Activated CD4-positive, alpha-beta T cell treated with anti-CD3 and anti-CD28 coated beads for 36 hours (primary cell): ENCODE data around the gene KIR2DL3. TPM values are rescaled to one million over a fixed set of nuclear protein-coding genes. Genes with fewer than 3 reads are reported as not detected.
"Not testable (repeated sequence)": the region's sequence is repeated elsewhere in the genome, so short reads cannot be mapped to it uniquely, and the experiment has no call there.

Experiments used
- ATAC-seq: fragments of 200-7000 bp; cut with Tn5 transposase; one replicate; pipeline ENCODE4 v1.10.0; 2021; ENCODE audit warnings: mild to moderate bottlenecking, moderate library complexity
- CTCF ChIA-PET: fragments of 350-600 bp; sonication (Branson Sonifier 250); formaldehyde crosslinking; loops from one replicate; lab custom pipeline; 2021; ENCODE audit warnings: antibody characterized with exemption; lab: Charles Lee
- POLR2A ChIA-PET: fragments of 350-600 bp; sonication (Branson Sonifier 250); formaldehyde crosslinking; loops from one replicate; lab custom pipeline; 2021; ENCODE audit warnings: antibody characterized with exemption, inconsistent platforms; lab: Charles Lee
- DNase-seq: peaks from one replicate; pipeline ENCODE4 v3.0.0-alpha.2; 2020
- H3K27ac Mint-ChIP-seq: one replicate; pipeline ENCODE4 v1.8.0; 2021; ENCODE audit warnings: mixed read lengths
- H3K27me3 Mint-ChIP-seq: one replicate; pipeline ENCODE4 v1.8.0; 2021; ENCODE audit warnings: mixed read lengths
- H3K36me3 Mint-ChIP-seq: one replicate; pipeline ENCODE4 v1.8.0; 2021; ENCODE audit warnings: low read depth, mixed read lengths
- H3K4me1 Mint-ChIP-seq: one replicate; pipeline ENCODE4 v1.8.0; 2021; ENCODE audit warnings: mixed read lengths
- H3K4me3 Mint-ChIP-seq: one replicate; pipeline ENCODE4 v1.8.0; 2021; ENCODE audit warnings: mild to moderate bottlenecking, moderate library complexity, mixed read lengths
- H3K9me3 Mint-ChIP-seq: one replicate; pipeline ENCODE4 v1.8.0; 2021; ENCODE audit warnings: low read depth, mixed read lengths
- intact Hi-C, 2 experiments: fragments of 100-400 bp; cut with DNase I in 1 of 2; cut with micrococcal nuclease in 1 of 2; formaldehyde crosslinking; loops; one replicate each; pipeline versions ENCODE4 v1.14.2 to v1.15.1; 2022 to 2024; cut with DNase I, micrococcal nuclease
- total RNA-seq, 2 experiments: library from RNA; stranded (reverse); gene quantifications; one replicate each; pipeline ENCODE4 v1.2.3, GENCODE V29; 2021

Gene KIR2DL3
- total RNA-seq, 2 experiments from 2014 or later, result not detected

- POLR2A ChIA-PET, H3K27ac Mint-ChIP-seq, H3K27me3 Mint-ChIP-seq, intact Hi-C loops, H3K36me3 Mint-ChIP-seq, ATAC-seq, DNase-seq, H3K4me1 Mint-ChIP-seq, H3K4me3 Mint-ChIP-seq, CTCF ChIA-PET, H3K9me3 Mint-ChIP-seq: not testable (repeated sequence)
Measured at GRCh38 chr19:54744080-54744479, 5.8 kb downstream of the KIR2DL3 start.

- intact Hi-C loops, result not testable (repeated sequence)
Measured at GRCh38 chr19:54747614-54748322, 9.5 kb downstream of the KIR2DL3 start.

DNA sequence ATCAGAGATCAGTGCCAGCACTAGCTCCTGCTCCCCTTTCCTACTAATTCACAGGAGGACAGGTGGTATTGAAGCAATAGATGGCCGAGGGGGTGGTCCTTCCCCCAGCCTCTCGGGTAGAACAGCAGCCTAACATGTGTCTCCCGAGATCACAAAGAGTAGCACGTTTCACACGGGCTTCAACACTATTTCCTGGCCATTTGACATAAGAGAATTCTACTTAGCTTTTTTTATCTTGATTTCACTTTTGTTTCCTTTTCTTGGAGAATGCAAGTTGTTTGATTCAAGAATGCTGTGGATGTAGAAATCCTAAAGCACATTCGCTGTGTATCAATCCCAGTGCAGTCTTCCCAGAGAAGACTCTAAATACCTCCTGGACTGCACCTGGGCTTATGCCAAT lies 12.0 kb downstream of the KIR2DL3 start:
- ATAC-seq, H3K4me3 Mint-ChIP-seq, H3K4me1 Mint-ChIP-seq, H3K9me3 Mint-ChIP-seq, H3K36me3 Mint-ChIP-seq, intact Hi-C loops, H3K27me3 Mint-ChIP-seq, DNase-seq, CTCF ChIA-PET, H3K27ac Mint-ChIP-seq, POLR2A ChIA-PET: not testable (repeated sequence)

More at GRCh38 chr19:54747614-54748322, 9.5 kb downstream of the KIR2DL3 start:
- DNase-seq, CTCF ChIA-PET, ATAC-seq, H3K4me1 Mint-ChIP-seq, POLR2A ChIA-PET, H3K27me3 Mint-ChIP-seq, H3K36me3 Mint-ChIP-seq, H3K9me3 Mint-ChIP-seq, H3K27ac Mint-ChIP-seq, H3K4me3 Mint-ChIP-seq: not testable (repeated sequence)

GRCh38 chr19:54756204-54757110 lies 18.1 kb downstream of the KIR2DL3 start:
- H3K36me3 Mint-ChIP-seq, ATAC-seq, H3K27me3 Mint-ChIP-seq, H3K27ac Mint-ChIP-seq, POLR2A ChIA-PET, H3K4me1 Mint-ChIP-seq, DNase-seq, CTCF ChIA-PET, H3K4me3 Mint-ChIP-seq, H3K9me3 Mint-ChIP-seq, intact Hi-C loops: not testable (repeated sequence)

- H3K27ac Mint-ChIP-seq, H3K36me3 Mint-ChIP-seq, H3K27me3 Mint-ChIP-seq, ATAC-seq, POLR2A ChIA-PET, CTCF ChIA-PET, DNase-seq, H3K4me3 Mint-ChIP-seq, H3K9me3 Mint-ChIP-seq, intact Hi-C loops, H3K4me1 Mint-ChIP-seq: not testable (repeated sequence)
Measured at GRCh38 chr19:54758577-54758976, 20.3 kb downstream of the KIR2DL3 start.

- H3K27ac Mint-ChIP-seq, H3K27me3 Mint-ChIP-seq, CTCF ChIA-PET, POLR2A ChIA-PET, H3K4me1 Mint-ChIP-seq, H3K36me3 Mint-ChIP-seq, ATAC-seq, intact Hi-C loops, H3K9me3 Mint-ChIP-seq, H3K4me3 Mint-ChIP-seq, DNase-seq: not testable (repeated sequence)
Measured at GRCh38 chr19:54764219-54764618, 25.9 kb downstream of the KIR2DL3 start.

GRCh38 chr19:54766464-54766863 lies 28.2 kb downstream of the KIR2DL3 start:
- intact Hi-C loops, H3K4me3 Mint-ChIP-seq, H3K36me3 Mint-ChIP-seq, POLR2A ChIA-PET, H3K27ac Mint-ChIP-seq, H3K9me3 Mint-ChIP-seq, H3K27me3 Mint-ChIP-seq, CTCF ChIA-PET, H3K4me1 Mint-ChIP-seq, DNase-seq, ATAC-seq: not testable (repeated sequence)

- H3K27ac Mint-ChIP-seq, DNase-seq, H3K9me3 Mint-ChIP-seq, H3K27me3 Mint-ChIP-seq, ATAC-seq, CTCF ChIA-PET, POLR2A ChIA-PET, H3K4me1 Mint-ChIP-seq, intact Hi-C loops, H3K36me3 Mint-ChIP-seq, H3K4me3 Mint-ChIP-seq: not testable (repeated sequence)
Measured at GRCh38 chr19:54769646-54770045, 31.3 kb downstream of the KIR2DL3 start, which contains the start of gene KIR2DL1. Gene KIR2DL1, plus strand, starts transcription at chr19:54769793. Its CDS starts 58 bp downstream, at chr19:54769851.

DNA sequence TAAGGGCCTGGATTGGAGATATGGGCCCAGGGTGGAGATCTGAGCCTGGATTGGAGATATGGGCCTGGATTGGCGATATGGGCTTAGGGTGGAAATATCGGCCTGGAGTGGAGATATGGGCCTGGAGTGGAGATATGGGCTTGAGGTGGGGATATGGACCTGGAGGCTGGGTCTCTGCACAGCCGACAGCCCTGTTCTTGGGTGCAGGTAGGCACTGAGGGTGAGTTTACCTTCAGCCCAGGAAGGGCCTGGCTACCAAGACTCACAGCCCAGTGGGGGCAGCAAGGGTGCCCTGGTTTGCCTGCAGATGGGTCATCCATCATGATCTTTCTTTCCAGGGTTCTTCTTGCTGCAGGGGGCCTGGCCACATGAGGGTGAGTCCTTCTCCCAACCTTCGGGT lies 32.2 kb downstream of the KIR2DL3 start:
- H3K9me3 Mint-ChIP-seq, DNase-seq, H3K4me1 Mint-ChIP-seq, H3K27me3 Mint-ChIP-seq, H3K36me3 Mint-ChIP-seq, H3K27ac Mint-ChIP-seq, intact Hi-C loops, H3K4me3 Mint-ChIP-seq, POLR2A ChIA-PET, CTCF ChIA-PET, ATAC-seq: not testable (repeated sequence)

DNA sequence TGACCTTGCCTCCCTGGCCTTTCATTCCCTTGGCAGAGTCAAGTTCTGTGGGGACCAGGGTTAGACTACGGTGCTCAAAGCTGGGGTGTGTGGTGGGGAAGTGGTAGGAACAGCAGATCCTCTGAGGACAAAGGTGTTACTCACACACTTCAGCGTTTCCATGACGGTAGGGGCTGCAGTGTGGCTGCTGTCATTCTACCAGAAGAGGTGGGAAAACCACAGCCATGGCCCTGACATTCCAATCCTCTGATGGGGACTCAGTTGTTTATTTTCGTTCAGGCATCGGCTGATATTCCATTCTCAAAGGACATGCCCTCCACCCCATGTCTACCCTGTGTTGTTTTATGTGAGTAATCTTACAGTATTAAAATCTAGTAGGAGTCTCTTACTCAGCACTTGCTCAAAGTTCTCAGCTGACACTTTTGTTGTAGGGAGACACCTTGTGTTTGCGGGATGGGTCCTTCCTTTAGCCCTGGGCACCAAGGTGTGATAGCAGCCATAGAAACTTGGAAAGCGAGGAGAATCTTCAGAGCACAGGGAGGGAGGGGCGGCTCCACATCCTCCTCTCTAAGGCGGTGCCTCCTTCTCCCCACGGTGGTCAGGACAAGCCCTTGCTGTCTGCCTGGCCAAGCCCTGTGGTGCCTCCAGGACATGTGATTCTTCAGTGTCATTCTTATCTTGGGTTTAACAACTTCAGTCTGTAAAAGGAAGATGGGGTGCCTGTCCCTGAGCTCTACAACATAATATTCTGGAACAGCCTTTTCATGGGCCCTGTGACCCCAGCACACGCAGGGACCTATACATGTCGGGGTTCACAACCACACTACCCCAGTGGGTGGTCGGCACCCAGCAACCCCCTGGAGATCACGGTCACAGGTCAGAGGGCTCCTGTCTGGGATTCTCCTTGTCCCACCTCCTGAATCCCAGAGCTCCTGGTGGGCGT lies 33.0 kb downstream of the KIR2DL3 start:
- H3K27me3 Mint-ChIP-seq, ATAC-seq, H3K27ac Mint-ChIP-seq, POLR2A ChIA-PET, CTCF ChIA-PET, intact Hi-C loops, H3K4me3 Mint-ChIP-seq, DNase-seq, H3K9me3 Mint-ChIP-seq, H3K36me3 Mint-ChIP-seq, H3K4me1 Mint-ChIP-seq: not testable (repeated sequence)

DNA sequence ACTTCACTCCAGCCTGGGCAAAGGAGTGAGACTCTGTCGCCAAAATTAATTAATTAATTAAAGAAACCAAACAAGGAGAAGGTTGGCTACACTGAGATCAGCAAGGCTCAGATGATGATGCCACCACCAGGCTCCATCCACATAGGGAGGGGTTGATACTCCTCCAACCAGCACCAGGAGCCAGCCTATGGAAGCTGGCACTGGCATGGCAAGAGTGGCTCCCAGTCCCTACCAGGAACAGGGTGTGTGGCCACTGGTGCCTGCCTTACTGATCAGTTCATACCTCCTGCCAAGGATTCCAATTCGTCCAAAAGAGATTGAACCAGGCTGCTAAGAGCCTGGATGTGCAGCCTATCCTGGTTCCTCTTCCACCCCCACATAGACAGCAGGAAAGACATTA lies 34.4 kb downstream of the KIR2DL3 start:
- H3K36me3 Mint-ChIP-seq, H3K9me3 Mint-ChIP-seq, POLR2A ChIA-PET, CTCF ChIA-PET, ATAC-seq, DNase-seq, intact Hi-C loops, H3K4me3 Mint-ChIP-seq, H3K27me3 Mint-ChIP-seq, H3K27ac Mint-ChIP-seq, H3K4me1 Mint-ChIP-seq: not testable (repeated sequence)
